ENCODE measurements around the gene THAP4. TPM values are rescaled to one million over a fixed set of nuclear protein-coding genes. Genes with fewer than 3 reads are reported as not detected.
A peak's percentile ranks its signal among the peaks of the same experiment; 100 is the strongest.

The THAP4 gene
- 10 to 100 TPM; 27.2 to 31.1 TPM for total RNA-seq

GRCh38 chr2:241637018-241637794 is at the start of gene THAP4, which contains the start of gene ATG4B:
TSS of gene THAP4 (minus strand) at chr2:241637158. CDS start at chr2:241637017, 141 bp downstream.
TSS of gene ATG4B (plus strand) at chr2:241637693. CDS start at chr2:241637715, 22 bp downstream.
- H3K36me3 ChIP-seq = peaks cover 13% of the 10 kb centered on the region
- H3K27ac ChIP-seq = peak within 1 kb of the TSS; percentile 96 to 98
- peak within 1 kb of the TSS; percentile 93 for H3K4me3 ChIP-seq
- no peak for TF ChIP-seq CTCF (IDR thresholded peaks at IDR 0.05)
- DNase-seq (ENCODE audit: low spot score) = peak; percentile 28
- no peaks in the 10 kb centered on the region for H3K9me3 ChIP-seq
- peaks cover 21 to 39% of the 10 kb centered on the region in 2 donors for H3K4me1 ChIP-seq (ENCODE audit: control insufficient read depth in 1 of 2, low read depth in 2 of 2)
- ATAC-seq (ENCODE audit: insufficient number of reproducible peaks, low FRiP score, low read depth) = peak; percentile 57
- H3K27me3 ChIP-seq (replicated peaks; ENCODE audit: insufficient read depth) = no peaks in the 10 kb centered on the region

- DNase-seq (ENCODE audit: low spot score) (no peak), ATAC-seq (ENCODE audit: insufficient number of reproducible peaks, low FRiP score, low read depth) (no peak)
- peak overlapping the region in 1 of 2 donors; percentile 56 for H3K27ac ChIP-seq
- no peaks in the 10 kb centered on the region for H3K9me3 ChIP-seq
- H3K27me3 ChIP-seq (replicated peaks; ENCODE audit: insufficient read depth) = no peaks in the 10 kb centered on the region
- H3K4me1 ChIP-seq (ENCODE audit: control insufficient read depth in 1 of 2, low read depth in 2 of 2) = peaks cover 14 to 29% of the 10 kb centered on the region in 2 donors
- H3K4me3 ChIP-seq = peak overlapping the region; percentile 100
- peaks cover 17% of the 10 kb centered on the region for H3K36me3 ChIP-seq
- no peak for TF ChIP-seq CTCF (IDR thresholded peaks at IDR 0.05)
These were observed 49.3 kb upstream of the THAP4 start for GRCh38 chr2:241686324-241686649.

GRCh38 chr2:241680827-241681599 is 44.1 kb upstream of the THAP4 start:
- DNase-seq (ENCODE audit: low spot score) = no peak
- no peak for ATAC-seq (ENCODE audit: insufficient number of reproducible peaks, low FRiP score, low read depth)
- H3K27me3 ChIP-seq (replicated peaks; ENCODE audit: insufficient read depth) = no peaks in the 10 kb centered on the region
- H3K27ac ChIP-seq = no peak overlapping the region
- peaks cover 5 to 6% of the 10 kb centered on the region in 2 donors for H3K4me1 ChIP-seq (ENCODE audit: control insufficient read depth in 1 of 2, low read depth in 2 of 2)
- H3K36me3 ChIP-seq = peaks cover 22% of the 10 kb centered on the region
- no peaks in the 10 kb centered on the region for H3K9me3 ChIP-seq
- TF ChIP-seq CTCF (IDR thresholded peaks at IDR 0.05) = no peak
- H3K4me3 ChIP-seq = no peak overlapping the region

- Histone ChIP-seq H3K36me3 (peaks cover 26% of the 10 kb centered on the region), H3K27ac (no peak overlapping the region)
- ATAC-seq (ENCODE audit: insufficient number of reproducible peaks, low FRiP score, low read depth) = no peak
These were observed 43.1 kb upstream of the THAP4 start for GRCh38 chr2:241680044-241680443.

More at GRCh38 chr2:241680044-241680443, 43.1 kb upstream of the THAP4 start:
- no peak overlapping the region for H3K4me3 ChIP-seq
- H3K27me3 ChIP-seq (replicated peaks; ENCODE audit: insufficient read depth) = no peaks in the 10 kb centered on the region
- DNase-seq (ENCODE audit: low spot score) = no peak
- TF ChIP-seq CTCF (IDR thresholded peaks at IDR 0.05) = no peak
- H3K4me1 ChIP-seq (ENCODE audit: control insufficient read depth in 1 of 2, low read depth in 2 of 2) = no peaks in the 10 kb centered on the region
- no peaks in the 10 kb centered on the region for H3K9me3 ChIP-seq

All from thoracic aorta (tissue), 2 donors.